Activated effector memory CD4-positive, alpha-beta T cell treated with Interleukin-2 at 50 U/mL for 16 hours (primary cell): Measurements from ENCODE around the gene ANKHD1.
A peak's percentile ranks its signal among the peaks of the same experiment; 100 is the strongest.

ENCODE experiments used
- DNase-seq: peaks from one replicate; pipeline ENCODE4 v3.0.0-alpha.2; 2020

The ANKHD1 gene

GRCh38 chr5:140401362-140402257 is at the start of gene ANKHD1:
TSS of gene ANKHD1 (plus strand) at chr5:140401833. CDS start at chr5:140401968, 135 bp downstream.
- DNase-seq, result peak; percentile 96

- no peak for DNase-seq
These were observed 46.1 kb upstream of the ANKHD1 start for GRCh38 chr5:140355546-140355945.

- DNase-seq, result no peak
These were observed 44.5 kb upstream of the ANKHD1 start for GRCh38 chr5:140356853-140357725.

- peak; percentile 70 for DNase-seq
These were observed 43.9 kb upstream of the ANKHD1 start for GRCh38 chr5:140357726-140358093.

GRCh38 chr5:140358738-140359310 is 42.8 kb upstream of the ANKHD1 start:
- no peak for DNase-seq

- DNase-seq, result no peak
These were observed 41.5 kb upstream of the ANKHD1 start, which contains the start of gene SLC4A9 for GRCh38 chr5:140360101-140360500. TSS of gene SLC4A9 (plus strand) at chr5:140360194. CDS start at chr5:140360237, 43 bp downstream.

- DNase-seq, result no peak
These were observed 40.8 kb upstream of the ANKHD1 start for GRCh38 chr5:140360681-140361479.

- DNase-seq, result no peak
These were observed 39.7 kb upstream of the ANKHD1 start for GRCh38 chr5:140361901-140362300.

- DNase-seq, result no peak
These were observed 39.3 kb upstream of the ANKHD1 start for GRCh38 chr5:140362311-140362710.

- peak; percentile 71 for DNase-seq
These were observed 38.6 kb upstream of the ANKHD1 start for GRCh38 chr5:140362875-140363630.

GRCh38 chr5:140363631-140364471 is 37.8 kb upstream of the ANKHD1 start:
- DNase-seq, result no peak

- no peak for DNase-seq
These were observed 37.2 kb upstream of the ANKHD1 start for GRCh38 chr5:140364472-140364765.

GRCh38 chr5:140365282-140365681 is 36.4 kb upstream of the ANKHD1 start:
- no peak for DNase-seq

- no peak for DNase-seq
These were observed 35.7 kb upstream of the ANKHD1 start for GRCh38 chr5:140365941-140366340.

- no peak for DNase-seq
These were observed 34.9 kb upstream of the ANKHD1 start for GRCh38 chr5:140366589-140367255.

GRCh38 chr5:140367256-140368013 is 34.2 kb upstream of the ANKHD1 start:
- no peak for DNase-seq

- no peak for DNase-seq
These were observed 30.1 kb upstream of the ANKHD1 start for GRCh38 chr5:140371356-140372151.

- DNase-seq, result no peak
These were observed 28.6 kb upstream of the ANKHD1 start for GRCh38 chr5:140372971-140373487.
